ENCODE measurements around the gene IWS1. TPM values are rescaled to one million over a fixed set of nuclear protein-coding genes. Genes with fewer than 3 reads are reported as not detected.

The IWS1 gene
- total and polyA plus RNA-seq, 9 of the 15 experiments (the other 6 are each of a cell fraction or from before 2014, with no cell fraction given), result 20.8 to 67.2 (median 46.6) TPM

DNA sequence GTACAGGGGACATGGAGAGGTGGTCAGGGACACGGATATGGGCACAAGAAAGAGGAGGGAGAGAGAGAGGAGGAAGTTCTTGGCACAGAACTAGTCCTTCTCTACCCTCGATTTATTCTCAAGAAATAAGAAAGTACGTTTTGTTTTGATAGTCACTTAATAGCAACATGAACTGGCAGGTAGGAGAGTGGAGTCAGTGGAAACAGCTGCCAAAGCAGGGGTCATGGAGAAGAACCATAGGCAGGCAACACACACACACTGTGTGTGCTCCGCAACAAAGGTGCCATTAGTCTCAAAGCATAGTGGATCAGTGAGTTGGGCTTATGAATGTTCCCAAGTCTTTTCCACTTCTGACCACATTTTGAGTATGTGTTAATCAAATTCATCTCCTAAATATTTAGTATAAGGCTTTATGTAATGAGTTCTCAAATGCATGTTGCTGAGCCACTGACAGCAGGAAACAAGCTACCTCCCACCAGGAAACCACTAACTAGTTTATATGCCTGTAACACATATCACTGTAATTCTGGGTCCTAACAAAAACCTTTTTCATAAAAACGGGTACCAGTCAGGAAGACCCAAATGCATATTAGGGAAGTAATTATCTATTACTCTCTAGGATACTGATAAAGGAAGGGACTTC, 41.1 kb downstream of the IWS1 start:
- no peak overlapping the region for H3K9ac ChIP-seq (ENCODE audit: insufficient read depth in 1 of 2, low read depth in 2 of 2, low read length in 2 of 2)
- H3K9me3 ChIP-seq (replicated peaks; ENCODE audit: control insufficient read depth, insufficient read depth, low read depth, low read length), result no peaks in the 10 kb centered on the region
- no peaks in the 10 kb centered on the region for H4K20me1 ChIP-seq (replicated peaks; ENCODE audit: control insufficient read depth, insufficient read depth, low read length)
- no TSS peak for BruUV-seq (replicated peaks)
- H3K4me1 ChIP-seq (replicated peaks in 1 of 2; ENCODE audit: control insufficient read depth in 2 of 2, insufficient read depth in 2 of 2, low read length in 2 of 2), result no peaks in the 10 kb centered on the region
- no peaks in the 10 kb centered on the region for H3K9me1 ChIP-seq (ENCODE audit: control insufficient read depth, insufficient read depth, low read length)
- CTCF ChIA-PET (ENCODE audit: low intra/inter-chr PET ratio), result no interaction called here
- H3K79me2 ChIP-seq (ENCODE audit: control insufficient read depth, insufficient read depth, low read length), result no peaks in the 10 kb centered on the region
- no peak for DNase-seq (ENCODE audit: extremely low read depth in 1 of 4, low spot score in 3 of 4)
- no peak for ATAC-seq
- POLR2A ChIA-PET, result no interaction called here
- H3K36me3 ChIP-seq (ENCODE audit: control insufficient read depth, insufficient read depth, low read length), result peaks cover 93% of the 10 kb centered on the region
- H3K27me3 ChIP-seq (ENCODE audit: control insufficient read depth in 2 of 2, insufficient read depth in 2 of 2, low read length in 2 of 2), result no peaks in the 10 kb centered on the region
- TF ChIP-seq NR3C1 (CRISPR knock-in tag; IDR thresholded peaks at IDR 0.05), result no peak
- TF ChIP-seq SRSF1 (IDR thresholded peaks at IDR 0.05; ENCODE audit: low read depth, low read length), result no peak
- no peak for TF ChIP-seq NCOA4 (IDR thresholded peaks at IDR 0.05; ENCODE audit: partially characterized antibody)
- no peak for TF ChIP-seq ZNF174 (CRISPR knock-in tag; IDR thresholded peaks at IDR 0.05)
- FAIRE-seq, result no peak
- no peak overlapping the region for H3K27ac ChIP-seq (ENCODE audit: extremely low read depth, low read depth, low read length)
- WGBS (ENCODE audit: insufficient coverage, low coverage, missing lambda C conversion rate), result 82% methylated on average over 5 of the region's 5 CpGs
- intact Hi-C loops (cut with micrococcal nuclease), result no loop called here
- no peak overlapping the region for H3K4me2 ChIP-seq (ENCODE audit: insufficient read depth, low read length)
- in situ Hi-C loops (cut with MboI), result no loop called here
- H2AFZ ChIP-seq (ENCODE audit: low read depth, low read length), result no peak overlapping the region
- H3K4me3 ChIP-seq, result no peak overlapping the region

DNA sequence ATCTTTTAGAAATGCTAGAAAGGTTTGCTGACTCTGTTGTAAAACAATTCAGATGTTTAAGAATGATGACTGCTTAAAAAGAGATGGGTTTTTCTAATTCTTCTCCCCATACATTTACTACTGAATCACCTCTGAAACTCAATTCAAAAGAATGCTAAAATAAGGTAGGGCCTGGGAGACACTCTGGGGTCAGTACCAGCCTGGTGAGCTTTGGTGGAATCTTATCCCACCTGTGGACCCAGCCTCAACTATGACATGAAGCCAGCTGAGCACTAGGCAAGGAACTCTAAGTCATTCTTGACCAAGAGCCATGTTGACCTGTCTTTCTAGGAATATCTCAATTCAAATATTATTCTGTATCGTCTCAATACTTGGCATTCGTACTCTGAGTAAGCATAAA, 44.3 kb downstream of the IWS1 start:
- ATAC-seq (no peak), FAIRE-seq (no peak), DNase-seq (ENCODE audit: extremely low read depth in 1 of 4, low spot score in 3 of 4) (no peak)
- H3K79me2 ChIP-seq (ENCODE audit: control insufficient read depth, insufficient read depth, low read length), result no peaks in the 10 kb centered on the region
- ChIA-PET CTCF (ENCODE audit: low intra/inter-chr PET ratio) (no interaction called here), POLR2A (interaction anchor here (0.7 to 1.1 kb wide), 2 partner anchors 23 to 30 kb away, joined by 3 to 4 read pairs; no protein-coding TSS in a partner anchor)
- no peaks in the 10 kb centered on the region for H3K27me3 ChIP-seq (ENCODE audit: control insufficient read depth in 2 of 2, insufficient read depth in 2 of 2, low read length in 2 of 2)
- intact Hi-C loops (cut with micrococcal nuclease) (no loop called here), in situ Hi-C loops (cut with MboI) (no loop called here)
- 46% methylated on average over 2 of the region's 2 CpGs for WGBS (ENCODE audit: insufficient coverage, low coverage, missing lambda C conversion rate)
- H4K20me1 ChIP-seq (replicated peaks; ENCODE audit: control insufficient read depth, insufficient read depth, low read length), result no peaks in the 10 kb centered on the region
- H3K4me3 ChIP-seq, result no peak overlapping the region
- no peak overlapping the region for H2AFZ ChIP-seq (ENCODE audit: low read depth, low read length)
- H3K9me1 ChIP-seq (ENCODE audit: control insufficient read depth, insufficient read depth, low read length), result no peaks in the 10 kb centered on the region
- H3K36me3 ChIP-seq (ENCODE audit: control insufficient read depth, insufficient read depth, low read length), result peaks cover 67% of the 10 kb centered on the region
- no peak overlapping the region for H3K27ac ChIP-seq (ENCODE audit: extremely low read depth, low read depth, low read length)
- no peaks in the 10 kb centered on the region for H3K4me1 ChIP-seq (replicated peaks in 1 of 2; ENCODE audit: control insufficient read depth in 2 of 2, insufficient read depth in 2 of 2, low read length in 2 of 2)
- H3K9me3 ChIP-seq (replicated peaks; ENCODE audit: control insufficient read depth, insufficient read depth, low read depth, low read length), result no peaks in the 10 kb centered on the region
- BruUV-seq (replicated peaks), result no TSS peak
- no peak overlapping the region for H3K9ac ChIP-seq (ENCODE audit: insufficient read depth in 1 of 2, low read depth in 2 of 2, low read length in 2 of 2)
- H3K4me2 ChIP-seq (ENCODE audit: insufficient read depth, low read length), result no peak overlapping the region
- TF ChIP-seq JUNB (CRISPR knock-in tag; conservative IDR thresholded peaks at IDR 0.05) (no peak), THRAP3 (IDR thresholded peaks at IDR 0.05; ENCODE audit: borderline replicate concordance) (no peak), KDM5B (IDR thresholded peaks at IDR 0.05; ENCODE audit: insufficient replicate concordance, low read depth, low read length) (no peak), COPS2 (conservative IDR thresholded peaks at IDR 0.05) (no peak), L3MBTL2 (IDR thresholded peaks at IDR 0.05) (no peak), ETV5 (CRISPR knock-in tag; IDR thresholded peaks at IDR 0.05; ENCODE audit: low read depth) (no peak), HNRNPUL1 (IDR thresholded peaks at IDR 0.05; ENCODE audit: low read length) (no peak)
- TF ChIP-seq, protein P1, sequence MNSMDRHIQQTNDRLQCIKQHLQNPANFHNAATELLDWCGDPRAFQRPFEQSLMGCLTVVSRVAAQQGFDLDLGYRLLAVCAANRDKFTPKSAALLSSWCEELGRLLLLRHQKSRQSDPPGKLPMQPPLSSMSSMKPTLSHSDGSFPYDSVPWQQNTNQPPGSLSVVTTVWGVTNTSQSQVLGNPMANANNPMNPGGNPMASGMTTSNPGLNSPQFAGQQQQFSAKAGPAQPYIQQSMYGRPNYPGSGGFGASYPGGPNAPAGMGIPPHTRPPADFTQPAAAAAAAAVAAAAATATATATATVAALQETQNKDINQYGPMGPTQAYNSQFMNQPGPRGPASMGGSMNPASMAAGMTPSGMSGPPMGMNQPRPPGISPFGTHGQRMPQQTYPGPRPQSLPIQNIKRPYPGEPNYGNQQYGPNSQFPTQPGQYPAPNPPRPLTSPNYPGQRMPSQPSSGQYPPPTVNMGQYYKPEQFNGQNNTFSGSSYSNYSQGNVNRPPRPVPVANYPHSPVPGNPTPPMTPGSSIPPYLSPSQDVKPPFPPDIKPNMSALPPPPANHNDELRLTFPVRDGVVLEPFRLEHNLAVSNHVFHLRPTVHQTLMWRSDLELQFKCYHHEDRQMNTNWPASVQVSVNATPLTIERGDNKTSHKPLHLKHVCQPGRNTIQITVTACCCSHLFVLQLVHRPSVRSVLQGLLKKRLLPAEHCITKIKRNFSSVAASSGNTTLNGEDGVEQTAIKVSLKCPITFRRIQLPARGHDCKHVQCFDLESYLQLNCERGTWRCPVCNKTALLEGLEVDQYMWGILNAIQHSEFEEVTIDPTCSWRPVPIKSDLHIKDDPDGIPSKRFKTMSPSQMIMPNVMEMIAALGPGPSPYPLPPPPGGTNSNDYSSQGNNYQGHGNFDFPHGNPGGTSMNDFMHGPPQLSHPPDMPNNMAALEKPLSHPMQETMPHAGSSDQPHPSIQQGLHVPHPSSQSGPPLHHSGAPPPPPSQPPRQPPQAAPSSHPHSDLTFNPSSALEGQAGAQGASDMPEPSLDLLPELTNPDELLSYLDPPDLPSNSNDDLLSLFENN (IDR thresholded peaks at IDR 0.05; ENCODE audit: low read depth in 2 of 2, low read length in 2 of 2), result no peak
- TF ChIP-seq, protein P2, sequence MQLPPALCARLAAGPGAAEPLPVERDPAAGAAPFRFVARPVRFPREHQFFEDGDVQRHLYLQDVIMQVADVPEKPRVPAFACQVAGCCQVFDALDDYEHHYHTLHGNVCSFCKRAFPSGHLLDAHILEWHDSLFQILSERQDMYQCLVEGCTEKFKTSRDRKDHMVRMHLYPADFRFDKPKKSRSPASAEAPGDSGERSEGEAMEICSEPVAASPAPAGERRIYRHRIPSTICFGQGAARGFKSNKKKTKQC (CRISPR knock-in tag; IDR thresholded peaks at IDR 0.05), result no peak
